GM12801 (cell line): Measurements from ENCODE around the gene TAX1BP3.

Source experiments
- TF ChIP-seq, protein P1 (sequence below): IDR thresholded peaks from one replicate; pipeline ENCODE4 v1.5.1; 2011; ENCODE audit warnings: control low read depth; ENCODE audit not compliant: insufficient read length; ENCODE audit errors: extremely low read depth

Gene TAX1BP3

DNA sequence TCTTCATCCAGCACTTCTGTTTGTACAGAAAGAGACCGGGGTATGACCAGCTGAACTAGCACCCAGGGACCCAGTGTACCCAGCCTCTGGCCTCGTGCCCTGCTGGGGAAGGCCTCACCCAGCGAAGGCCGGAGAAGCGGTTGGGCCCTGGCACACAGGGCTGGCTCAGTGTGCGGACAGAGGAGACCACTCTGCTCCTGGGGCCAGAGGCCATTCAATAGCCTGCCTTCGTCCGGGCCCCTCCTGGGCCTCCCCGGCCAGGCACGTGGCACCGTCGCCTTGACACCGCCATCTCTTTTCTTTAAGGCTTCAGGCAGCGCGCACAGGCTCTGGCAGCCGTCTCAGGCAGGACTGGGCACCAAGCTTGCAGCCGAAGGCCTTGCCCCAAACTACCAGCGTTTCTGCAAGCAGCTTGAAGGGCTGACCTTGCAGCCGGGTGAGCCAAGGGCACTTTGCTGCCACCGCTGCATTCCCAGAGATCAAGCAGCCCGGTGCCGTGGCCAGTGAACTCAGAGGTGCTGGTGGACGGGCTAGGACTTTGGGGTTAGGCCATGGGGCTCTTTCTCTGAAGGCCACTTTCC lies 8.0 kb downstream of the TAX1BP3 start:
- TF ChIP-seq, protein P1, sequence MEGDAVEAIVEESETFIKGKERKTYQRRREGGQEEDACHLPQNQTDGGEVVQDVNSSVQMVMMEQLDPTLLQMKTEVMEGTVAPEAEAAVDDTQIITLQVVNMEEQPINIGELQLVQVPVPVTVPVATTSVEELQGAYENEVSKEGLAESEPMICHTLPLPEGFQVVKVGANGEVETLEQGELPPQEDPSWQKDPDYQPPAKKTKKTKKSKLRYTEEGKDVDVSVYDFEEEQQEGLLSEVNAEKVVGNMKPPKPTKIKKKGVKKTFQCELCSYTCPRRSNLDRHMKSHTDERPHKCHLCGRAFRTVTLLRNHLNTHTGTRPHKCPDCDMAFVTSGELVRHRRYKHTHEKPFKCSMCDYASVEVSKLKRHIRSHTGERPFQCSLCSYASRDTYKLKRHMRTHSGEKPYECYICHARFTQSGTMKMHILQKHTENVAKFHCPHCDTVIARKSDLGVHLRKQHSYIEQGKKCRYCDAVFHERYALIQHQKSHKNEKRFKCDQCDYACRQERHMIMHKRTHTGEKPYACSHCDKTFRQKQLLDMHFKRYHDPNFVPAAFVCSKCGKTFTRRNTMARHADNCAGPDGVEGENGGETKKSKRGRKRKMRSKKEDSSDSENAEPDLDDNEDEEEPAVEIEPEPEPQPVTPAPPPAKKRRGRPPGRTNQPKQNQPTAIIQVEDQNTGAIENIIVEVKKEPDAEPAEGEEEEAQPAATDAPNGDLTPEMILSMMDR = no peak

DNA sequence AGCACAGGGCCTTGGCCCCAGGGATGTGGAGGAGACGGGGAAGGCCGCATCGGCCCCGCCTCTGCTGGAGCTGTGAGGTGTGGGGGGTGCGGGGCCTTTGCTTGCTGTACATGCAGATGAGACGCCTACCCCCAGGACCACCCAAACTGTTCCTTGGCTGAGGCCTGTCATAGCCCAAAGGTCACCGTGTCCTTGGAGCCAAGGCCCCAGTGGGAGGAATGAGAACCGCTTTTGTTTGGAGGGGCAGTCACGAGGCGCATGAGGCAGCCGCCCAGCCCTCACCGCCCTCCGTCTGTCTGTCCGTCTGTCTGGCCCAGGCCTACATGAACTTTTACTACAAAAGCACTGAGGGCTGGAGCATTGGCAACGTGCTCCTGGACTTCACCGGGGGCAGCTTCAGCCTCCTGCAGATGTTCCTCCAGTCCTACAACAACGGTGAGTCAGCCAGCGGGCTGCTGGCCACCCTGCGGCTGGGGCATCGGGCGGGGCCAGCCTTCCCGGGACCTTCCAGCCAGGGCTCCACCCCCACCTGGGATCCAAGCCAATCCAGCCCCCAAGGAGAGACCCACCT lies 8.8 kb downstream of the TAX1BP3 start:
- TF ChIP-seq, protein P1 = no peak

DNA sequence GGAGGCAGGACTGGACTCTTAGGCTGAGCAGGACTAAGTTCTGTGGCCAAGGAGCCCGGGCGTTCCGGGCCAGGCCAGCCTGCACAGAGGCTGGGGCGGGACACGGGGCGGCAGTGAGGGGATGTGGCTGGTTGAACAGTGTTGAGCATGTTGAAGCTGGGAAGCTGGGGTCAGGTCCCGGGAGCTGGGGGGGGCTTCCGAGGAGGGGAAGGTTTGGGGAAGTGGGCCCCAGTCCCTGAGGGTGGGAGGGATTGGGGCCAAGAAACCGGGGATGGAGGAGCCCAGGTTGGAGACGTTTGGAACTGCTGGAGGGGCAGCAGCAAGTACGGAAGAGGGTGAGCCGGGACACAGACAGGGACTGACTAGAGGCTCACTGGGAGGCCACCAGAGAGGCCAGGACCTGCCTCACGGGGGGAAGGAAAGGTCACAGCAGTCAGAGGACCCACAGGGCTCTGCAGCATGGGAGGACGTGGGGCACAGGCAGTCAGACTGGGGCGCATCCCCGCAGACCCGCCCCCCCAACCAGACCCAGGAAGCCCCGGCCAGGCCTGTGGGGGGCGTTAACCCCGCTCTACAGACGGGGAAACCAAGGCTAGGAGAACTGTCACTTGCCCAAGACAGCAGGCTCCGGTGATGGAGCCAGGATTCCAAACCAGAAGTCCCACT lies 9.5 kb downstream of the TAX1BP3 start:
- TF ChIP-seq, protein P1 = no peak

DNA sequence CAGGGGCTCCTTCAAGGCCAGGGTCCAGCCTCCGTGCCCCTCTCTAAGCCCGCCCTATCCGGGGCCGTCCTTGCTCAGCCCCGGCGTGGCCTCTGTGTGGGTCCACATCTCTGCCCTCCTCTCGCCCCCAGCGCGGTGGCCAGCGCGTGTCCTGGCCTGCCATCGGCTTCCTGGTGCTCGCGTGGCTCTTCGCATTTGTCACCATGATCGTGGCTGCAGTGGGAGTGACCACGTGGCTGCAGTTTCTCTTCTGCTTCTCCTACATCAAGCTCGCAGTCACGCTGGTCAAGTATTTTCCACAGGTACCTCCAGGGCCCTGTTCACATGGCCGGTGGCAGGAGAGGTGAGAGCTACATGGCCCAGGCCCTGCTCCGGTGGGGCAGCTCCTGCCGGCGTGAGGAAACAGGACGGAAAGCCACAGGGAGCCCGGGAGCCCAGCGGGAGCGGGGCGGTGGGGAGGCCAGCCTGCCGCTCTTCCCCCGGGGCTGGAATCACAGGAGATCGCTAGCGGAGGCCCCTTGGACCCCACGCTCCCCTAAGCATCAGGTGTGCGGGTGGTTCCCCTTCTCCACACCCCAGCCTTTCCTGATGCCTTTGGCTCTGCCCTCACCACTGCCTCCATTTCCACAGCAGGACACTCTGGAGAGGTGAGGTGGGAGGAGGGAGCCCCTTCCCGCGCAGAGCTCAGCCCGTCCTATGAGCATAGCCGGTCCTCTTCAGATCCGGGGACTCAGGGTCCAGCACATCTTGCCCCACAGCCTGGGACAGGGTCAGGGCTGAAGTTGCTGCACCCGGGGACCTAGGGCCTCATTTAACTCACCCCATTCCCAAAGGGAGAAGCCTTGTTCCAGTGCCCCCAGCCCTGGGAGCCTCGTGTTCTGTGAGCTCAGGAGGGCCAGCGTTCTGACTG lies 10.2 kb downstream of the TAX1BP3 start:
- TF ChIP-seq, protein P1 = no peak

DNA sequence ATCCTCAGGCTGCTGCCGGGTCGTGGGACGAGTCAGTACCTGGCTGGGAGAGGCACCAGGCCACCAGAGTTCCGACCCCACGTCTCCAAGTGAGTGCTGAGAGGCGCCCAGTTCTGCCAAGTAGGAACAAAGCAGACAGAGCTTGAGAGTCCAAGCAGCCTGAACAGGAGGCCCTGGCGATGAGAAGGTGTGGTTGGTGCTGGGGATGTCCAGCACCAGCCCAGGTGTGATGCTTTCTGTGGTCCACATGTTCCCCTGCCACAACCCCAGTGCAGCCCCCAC lies 10.8 kb downstream of the TAX1BP3 start:
- TF ChIP-seq, protein P1 = no peak

DNA sequence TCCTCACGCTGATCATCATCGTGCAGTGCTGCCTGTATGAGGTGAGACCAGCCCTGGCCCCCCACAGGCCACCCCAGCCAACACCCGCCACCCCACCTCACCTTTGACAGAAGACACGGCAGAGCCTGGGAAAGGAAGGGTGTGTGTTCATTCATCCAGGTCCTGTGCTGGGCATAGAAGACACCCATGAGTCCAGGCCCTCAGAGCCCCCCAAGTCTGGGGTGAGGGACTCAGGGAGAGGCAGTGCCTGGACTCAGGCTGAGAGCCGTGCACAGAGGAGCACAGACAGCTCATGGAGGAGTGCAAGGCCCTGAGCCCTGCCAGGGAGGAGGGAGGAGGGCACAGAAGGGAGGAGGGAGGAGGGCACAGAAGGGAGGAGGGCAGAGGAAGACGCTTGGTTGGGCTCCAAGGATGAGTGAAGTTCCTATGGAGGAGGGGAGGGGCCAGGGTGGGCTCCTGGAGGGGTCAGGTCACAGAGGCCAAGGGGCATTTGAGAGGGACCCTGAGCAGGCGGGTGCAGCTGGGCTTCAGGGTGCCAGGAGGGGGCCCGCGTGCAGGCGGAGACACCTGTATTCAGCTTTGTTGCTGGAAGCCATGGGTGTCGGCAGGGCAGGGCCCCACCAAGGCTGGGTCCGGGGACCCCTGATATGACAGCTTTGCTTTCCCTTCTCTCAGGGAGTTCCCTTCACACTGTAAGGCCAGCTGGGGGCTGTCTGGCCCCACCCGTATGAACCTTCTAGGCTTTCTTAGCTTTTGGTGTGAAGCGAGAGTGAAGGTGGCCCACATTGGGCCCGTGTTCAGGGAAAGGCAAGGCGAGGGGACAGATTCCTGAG lies 11.4 kb downstream of the TAX1BP3 start:
- TF ChIP-seq, protein P1 = no peak
